GM12878 (cell line): ENCODE data around the gene TRPV3.
"Not testable (repeated sequence)": the region's sequence is repeated elsewhere in the genome, so short reads cannot be mapped to it uniquely, and the experiment has no call there.

ENCODE experiments used
- ATF3 ChIP-seq: IDR thresholded peaks from 2 replicates; pipeline ENCODE4 v1.6.1; 2011; ENCODE audit warnings: low read depth, mild to moderate bottlenecking, low read length, moderate library complexity, borderline replicate concordance; ENCODE audit errors: extremely low read depth
- DPF2 ChIP-seq: fragments of 450-650 bp; IDR thresholded peaks from 2 replicates; pipeline ENCODE4 v1.6.1; 2017; ENCODE audit warnings: mild to moderate bottlenecking
- EZH2 ChIP-seq: IDR thresholded peaks from 2 replicates; pipeline ENCODE4 v1.6.1; 2012; ENCODE audit warnings: low read depth, mild to moderate bottlenecking, control low read depth, inconsistent platforms, low read length, borderline replicate concordance; ENCODE audit not compliant: control insufficient read depth
- JUND ChIP-seq: IDR thresholded peaks from 2 replicates; pipeline ENCODE4 v1.6.1; 2012; ENCODE audit warnings: low read depth, mild to moderate bottlenecking, low read length, improper control_type of control experiment, moderate library complexity
- MTA3 ChIP-seq: IDR thresholded peaks from 2 replicates; pipeline ENCODE4 v1.6.1; 2012; ENCODE audit warnings: low read length, inconsistent platforms, borderline replicate concordance
- PAX8 ChIP-seq: fragments of 450-650 bp; IDR thresholded peaks from 2 replicates; pipeline ENCODE4 v1.6.1; 2017; ENCODE audit warnings: mild to moderate bottlenecking, moderate library complexity
- POLR2A ChIP-seq: IDR thresholded peaks from 2 replicates; pipeline ENCODE4 v1.6.1; 2011; ENCODE audit warnings: low read depth, mild to moderate bottlenecking, low read length
- RAD21 ChIP-seq: IDR thresholded peaks from 2 replicates; pipeline ENCODE4 v1.6.1; 2011; ENCODE audit warnings: mild to moderate bottlenecking, low read depth, low read length, moderate library complexity; ENCODE audit not compliant: insufficient read depth
- SP1 ChIP-seq: IDR thresholded peaks from one replicate; pipeline ENCODE4 v1.6.1; 2011; ENCODE audit warnings: low read depth, low read length
- TAF1 ChIP-seq: IDR thresholded peaks from 2 replicates; pipeline ENCODE4 v1.6.1; 2011; ENCODE audit warnings: mild to moderate bottlenecking, low read depth, low read length, borderline replicate concordance
- ZNF274 ChIP-seq: IDR thresholded peaks from one replicate; pipeline ENCODE4 v1.8.0; 2011; ENCODE audit not compliant: insufficient read length, insufficient read depth
- TF ChIP-seq, protein P1 (sequence below), 3 experiments: IDR thresholded peaks in 2 of 3; conservative IDR thresholded peaks in 1 of 3; 2 replicates each; pipeline ENCODE4 v1.5.1; 2011; ENCODE audit warnings: low read depth in 3 of 3, low read length in 3 of 3, mild to moderate bottlenecking in 3 of 3, control low read depth in 2 of 3, moderate library complexity in 2 of 3, inconsistent platforms in 1 of 3, mixed read lengths in 1 of 3; ENCODE audit not compliant: control insufficient read depth in 2 of 3, insufficient read depth in 1 of 3; ENCODE audit errors: extremely low read depth in 1 of 3
- TF ChIP-seq, protein P2 (sequence below): IDR thresholded peaks from 2 replicates; pipeline ENCODE4 v1.6.1; 2012; ENCODE audit warnings: mild to moderate bottlenecking, low read depth, low read length

DNA sequence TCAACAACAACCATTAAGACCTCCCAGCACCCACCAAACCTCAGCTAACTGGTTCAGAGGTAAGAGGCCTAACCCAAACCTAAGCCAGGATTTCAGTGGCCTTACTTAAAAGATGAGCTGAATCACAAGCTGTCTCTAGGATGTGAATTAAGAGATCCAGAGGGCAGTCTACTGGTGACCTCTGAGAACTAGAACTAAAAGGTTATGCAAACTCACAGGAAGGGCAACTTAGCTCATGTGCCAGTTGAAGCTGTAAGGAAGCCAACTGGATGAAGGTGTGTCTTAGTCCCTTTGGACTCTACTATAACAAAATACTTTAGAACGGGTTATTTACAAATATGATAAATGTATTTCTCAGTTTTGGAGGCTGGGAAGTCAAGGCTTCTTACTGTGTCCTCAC lies 91.3 kb downstream of the TRPV3 start:
- TF ChIP-seq, protein P1, sequence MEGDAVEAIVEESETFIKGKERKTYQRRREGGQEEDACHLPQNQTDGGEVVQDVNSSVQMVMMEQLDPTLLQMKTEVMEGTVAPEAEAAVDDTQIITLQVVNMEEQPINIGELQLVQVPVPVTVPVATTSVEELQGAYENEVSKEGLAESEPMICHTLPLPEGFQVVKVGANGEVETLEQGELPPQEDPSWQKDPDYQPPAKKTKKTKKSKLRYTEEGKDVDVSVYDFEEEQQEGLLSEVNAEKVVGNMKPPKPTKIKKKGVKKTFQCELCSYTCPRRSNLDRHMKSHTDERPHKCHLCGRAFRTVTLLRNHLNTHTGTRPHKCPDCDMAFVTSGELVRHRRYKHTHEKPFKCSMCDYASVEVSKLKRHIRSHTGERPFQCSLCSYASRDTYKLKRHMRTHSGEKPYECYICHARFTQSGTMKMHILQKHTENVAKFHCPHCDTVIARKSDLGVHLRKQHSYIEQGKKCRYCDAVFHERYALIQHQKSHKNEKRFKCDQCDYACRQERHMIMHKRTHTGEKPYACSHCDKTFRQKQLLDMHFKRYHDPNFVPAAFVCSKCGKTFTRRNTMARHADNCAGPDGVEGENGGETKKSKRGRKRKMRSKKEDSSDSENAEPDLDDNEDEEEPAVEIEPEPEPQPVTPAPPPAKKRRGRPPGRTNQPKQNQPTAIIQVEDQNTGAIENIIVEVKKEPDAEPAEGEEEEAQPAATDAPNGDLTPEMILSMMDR (IDR thresholded peaks at IDR 0.05 in 2 of 3, conservative IDR thresholded peaks at IDR 0.05 in 1 of 3; ENCODE audit: control insufficient read depth in 2 of 3, extremely low read depth in 1 of 3, insufficient read depth in 1 of 3, low read depth in 3 of 3, low read length in 3 of 3): not testable (repeated sequence)
- not testable (repeated sequence) for TF ChIP-seq POLR2A, JUND, TAF1, DPF2, SP1, EZH2, PAX8, ZNF274, ATF3, RAD21, MTA3
- TF ChIP-seq, protein P2, sequence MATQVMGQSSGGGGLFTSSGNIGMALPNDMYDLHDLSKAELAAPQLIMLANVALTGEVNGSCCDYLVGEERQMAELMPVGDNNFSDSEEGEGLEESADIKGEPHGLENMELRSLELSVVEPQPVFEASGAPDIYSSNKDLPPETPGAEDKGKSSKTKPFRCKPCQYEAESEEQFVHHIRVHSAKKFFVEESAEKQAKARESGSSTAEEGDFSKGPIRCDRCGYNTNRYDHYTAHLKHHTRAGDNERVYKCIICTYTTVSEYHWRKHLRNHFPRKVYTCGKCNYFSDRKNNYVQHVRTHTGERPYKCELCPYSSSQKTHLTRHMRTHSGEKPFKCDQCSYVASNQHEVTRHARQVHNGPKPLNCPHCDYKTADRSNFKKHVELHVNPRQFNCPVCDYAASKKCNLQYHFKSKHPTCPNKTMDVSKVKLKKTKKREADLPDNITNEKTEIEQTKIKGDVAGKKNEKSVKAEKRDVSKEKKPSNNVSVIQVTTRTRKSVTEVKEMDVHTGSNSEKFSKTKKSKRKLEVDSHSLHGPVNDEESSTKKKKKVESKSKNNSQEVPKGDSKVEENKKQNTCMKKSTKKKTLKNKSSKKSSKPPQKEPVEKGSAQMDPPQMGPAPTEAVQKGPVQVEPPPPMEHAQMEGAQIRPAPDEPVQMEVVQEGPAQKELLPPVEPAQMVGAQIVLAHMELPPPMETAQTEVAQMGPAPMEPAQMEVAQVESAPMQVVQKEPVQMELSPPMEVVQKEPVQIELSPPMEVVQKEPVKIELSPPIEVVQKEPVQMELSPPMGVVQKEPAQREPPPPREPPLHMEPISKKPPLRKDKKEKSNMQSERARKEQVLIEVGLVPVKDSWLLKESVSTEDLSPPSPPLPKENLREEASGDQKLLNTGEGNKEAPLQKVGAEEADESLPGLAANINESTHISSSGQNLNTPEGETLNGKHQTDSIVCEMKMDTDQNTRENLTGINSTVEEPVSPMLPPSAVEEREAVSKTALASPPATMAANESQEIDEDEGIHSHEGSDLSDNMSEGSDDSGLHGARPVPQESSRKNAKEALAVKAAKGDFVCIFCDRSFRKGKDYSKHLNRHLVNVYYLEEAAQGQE: not testable (repeated sequence)
